CD4-positive, CD25-positive, alpha-beta regulatory T cell (primary cell): Measurements from ENCODE around the gene BMP6. TPM values are rescaled to one million over a fixed set of nuclear protein-coding genes. Genes with fewer than 3 reads are reported as not detected.

Source experiments
- ATAC-seq, 2 donors: fragments of 150-1000 bp; cut with Tn5 transposase; one replicate each; pipeline ENCODE4 v1.10.0; 2021; ENCODE audit warnings: low read depth in 2 of 2, moderate number of reproducible peaks in 2 of 2, moderate library complexity in 1 of 2
- DNase-seq, 3 donors: peaks; one replicate each; pipeline versions ENCODE4 v3.0.0 to v3.0.0-alpha.2; 2012 to 2022; ENCODE audit warnings: mixed read lengths in 1 of 3
- H3K27ac ChIP-seq: one replicate; pipeline ENCODE4 v1.7.0; 2013; ENCODE audit warnings: mild to moderate bottlenecking, low read length; ENCODE audit not compliant: insufficient read depth, poor library complexity, severe bottlenecking
- H3K27me3 ChIP-seq: one replicate; pipeline ENCODE4 v1.7.0; 2013; ENCODE audit warnings: low read length; ENCODE audit not compliant: control insufficient read depth, insufficient read depth
- H3K36me3 ChIP-seq: one replicate; pipeline ENCODE4 v1.7.0; 2013; ENCODE audit warnings: mild to moderate bottlenecking, low read length, moderate library complexity; ENCODE audit not compliant: control insufficient read depth, insufficient read depth
- H3K4me1 ChIP-seq: 2 replicates; pipeline ENCODE4 v1.7.0; 2013; ENCODE audit warnings: mild to moderate bottlenecking, low read length; ENCODE audit not compliant: insufficient read depth, control insufficient read depth, poor library complexity, severe bottlenecking
- H3K4me3 ChIP-seq: one replicate; pipeline ENCODE4 v1.7.0; 2013; ENCODE audit warnings: low read depth, mild to moderate bottlenecking, low read length, moderate library complexity
- H3K9me3 ChIP-seq, 2 experiments: 1 replicate in 1 of 2; 2 replicates in 1 of 2; pipeline ENCODE4 v1.7.0; 2013; ENCODE audit warnings: low read length in 2 of 2, mild to moderate bottlenecking in 1 of 2, moderate library complexity in 1 of 2; ENCODE audit not compliant: control insufficient read depth in 2 of 2
- H3K27ac Mint-ChIP-seq, 3 donors: one replicate each; pipeline ENCODE4 v1.8.0; 2020 to 2022; ENCODE audit warnings: mild to moderate bottlenecking in 3 of 3, mixed read lengths in 3 of 3, moderate library complexity in 2 of 3
- H3K27me3 Mint-ChIP-seq: one replicate; pipeline ENCODE4 v1.8.0; 2022; ENCODE audit warnings: mild to moderate bottlenecking, mixed read lengths
- H3K36me3 Mint-ChIP-seq: one replicate; pipeline ENCODE4 v1.8.0; 2020; ENCODE audit warnings: mixed read lengths
- H3K4me1 Mint-ChIP-seq, 4 donors: one replicate each; pipeline ENCODE4 v1.8.0; 2020 to 2022; ENCODE audit warnings: mixed read lengths in 4 of 4, mild to moderate bottlenecking in 1 of 4
- H3K4me3 Mint-ChIP-seq, 4 donors: one replicate each; pipeline ENCODE4 v1.8.0; 2020 to 2022; ENCODE audit warnings: mild to moderate bottlenecking in 4 of 4, mixed read lengths in 4 of 4, moderate library complexity in 3 of 4
- H3K9me3 Mint-ChIP-seq, 7 donors: one replicate each; pipeline ENCODE4 v1.8.0; 2020 to 2022; ENCODE audit warnings: mixed read lengths in 7 of 7, mild to moderate bottlenecking in 3 of 7, moderate library complexity in 2 of 7
- polyA plus RNA-seq, 4 donors: library from polyadenylated mRNA; unstranded; fragments of 300-500 nt; fragmentation: Illumina TruSeq; gene quantifications; one replicate each; pipeline ENCODE4 v1.2.3, GENCODE V29; 2021
- total RNA-seq: library from RNA; stranded (reverse); gene quantifications from one replicate; pipeline ENCODE4 v1.2.3, GENCODE V29; 2022

The BMP6 gene
- total and polyA plus RNA-seq, 5 donors from 2014 or later: 1.2 TPM; not detected in 4

GRCh38 chr6:7821426-7821825 is 95.5 kb downstream of the BMP6 start:
- no peaks in the 10 kb centered on the region for H3K4me1 Mint-ChIP-seq
- H3K27ac ChIP-seq: no peak overlapping the region
- no peak for DNase-seq
- H3K4me1 ChIP-seq: no peaks in the 10 kb centered on the region
- no peaks in the 10 kb centered on the region for H3K36me3 Mint-ChIP-seq
- H3K27me3 ChIP-seq: no peaks in the 10 kb centered on the region
- no peaks in the 10 kb centered on the region for H3K36me3 ChIP-seq
- ATAC-seq: no peak
- peaks cover 0 to 3% (median 0%) of the 10 kb centered on the region in 7 donors for H3K9me3 Mint-ChIP-seq
- H3K27me3 Mint-ChIP-seq: peaks cover 6% of the 10 kb centered on the region
- H3K9me3 ChIP-seq: no peaks in the 10 kb centered on the region
- no peak overlapping the region for H3K4me3 Mint-ChIP-seq
- H3K4me3 ChIP-seq: no peak overlapping the region
- H3K27ac Mint-ChIP-seq: no peak overlapping the region

GRCh38 chr6:7823552-7823951 is 97.7 kb downstream of the BMP6 start:
- Mint-ChIP-seq H3K4me3 (no peak overlapping the region), H3K4me1 (no peaks in the 10 kb centered on the region), H3K9me3 (peaks cover 0 to 3% (median 0%) of the 10 kb centered on the region in 7 donors), H3K27ac (no peak overlapping the region), H3K36me3 (no peaks in the 10 kb centered on the region), H3K27me3 (peaks cover 6% of the 10 kb centered on the region)
- Histone ChIP-seq H3K4me3 (no peak overlapping the region), H3K27me3 (no peaks in the 10 kb centered on the region), H3K36me3 (no peaks in the 10 kb centered on the region), H3K4me1 (no peaks in the 10 kb centered on the region), H3K9me3 (no peaks in the 10 kb centered on the region), H3K27ac (no peak overlapping the region)
- DNase-seq (no peak), ATAC-seq (no peak)

DNA sequence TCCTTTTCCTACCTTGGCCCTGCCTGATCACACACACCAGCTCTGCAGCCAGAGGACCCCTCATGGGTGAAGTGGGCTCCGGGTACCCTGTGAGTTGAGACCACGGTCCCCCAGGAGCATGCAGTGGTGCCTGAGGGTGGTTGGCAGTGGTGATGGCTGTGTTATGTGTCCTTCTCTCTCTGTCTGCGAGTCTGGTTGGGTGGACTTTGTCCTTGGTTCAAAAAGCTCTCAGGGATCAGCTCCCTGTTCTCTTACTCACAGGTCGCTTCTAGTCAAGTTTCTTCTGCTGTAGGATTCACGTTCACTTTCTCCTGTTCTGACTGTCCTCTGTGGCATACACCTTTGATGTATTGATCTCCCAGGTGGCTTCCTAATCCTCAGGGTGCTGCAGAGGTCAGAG is 100.1 kb downstream of the BMP6 start:
- DNase-seq: no peak
- Histone ChIP-seq H3K4me1 (no peaks in the 10 kb centered on the region), H3K36me3 (no peaks in the 10 kb centered on the region), H3K27ac (no peak overlapping the region), H3K27me3 (no peaks in the 10 kb centered on the region), H3K9me3 (peaks cover 0 to 2% of the 10 kb centered on the region in 2 experiments), H3K4me3 (no peak overlapping the region)
- Mint-ChIP-seq H3K27ac (no peak overlapping the region), H3K9me3 (peaks cover 0 to 5% (median 0%) of the 10 kb centered on the region in 7 donors), H3K36me3 (no peaks in the 10 kb centered on the region), H3K27me3 (no peaks in the 10 kb centered on the region), H3K4me1 (no peaks in the 10 kb centered on the region), H3K4me3 (no peak overlapping the region)
- ATAC-seq: no peak

DNA sequence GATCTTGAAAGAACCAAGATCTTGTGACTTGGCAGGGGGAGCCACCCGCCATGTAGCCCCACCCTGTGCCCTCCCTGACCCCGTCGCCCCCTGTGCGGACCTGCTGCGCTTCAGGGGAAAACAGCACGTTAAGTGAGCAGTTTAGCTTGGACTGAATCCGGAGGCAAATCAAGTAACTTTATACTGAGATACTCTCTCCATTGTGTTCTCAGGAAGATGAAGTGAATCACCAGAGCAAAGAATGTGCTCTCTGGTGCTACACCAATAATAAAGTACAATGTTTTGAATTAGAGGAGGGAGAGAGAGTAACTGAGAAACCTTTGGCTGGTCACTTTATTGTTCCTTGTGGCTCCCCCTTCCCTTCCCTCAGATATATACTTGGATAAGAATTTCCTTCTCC is 101.2 kb downstream of the BMP6 start:
- H3K27me3 Mint-ChIP-seq: no peaks in the 10 kb centered on the region
- DNase-seq (no peak), ATAC-seq (no peak)

DNA sequence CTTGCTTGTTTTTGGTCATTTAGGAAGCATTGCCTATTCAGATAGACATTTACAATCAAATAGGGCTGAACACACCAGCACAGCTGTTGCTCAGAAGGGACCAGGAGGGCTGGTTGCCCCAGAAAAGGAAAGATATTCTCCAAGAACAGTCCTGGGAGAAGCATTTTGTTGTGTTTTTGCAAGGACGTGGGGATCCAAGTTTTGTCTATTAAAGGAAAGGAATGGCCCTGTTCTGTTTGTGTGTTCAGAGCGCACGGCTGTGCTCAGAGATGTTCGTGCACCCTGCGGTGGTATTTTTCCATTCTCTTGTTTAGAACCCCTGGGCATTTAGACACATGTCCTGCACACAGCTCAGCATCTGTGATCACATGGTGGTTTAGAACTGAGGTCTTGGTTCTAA is 102.2 kb downstream of the BMP6 start:
- H3K36me3 Mint-ChIP-seq: no peaks in the 10 kb centered on the region
- Histone ChIP-seq H3K9me3 (peaks cover 0 to 3% of the 10 kb centered on the region in 2 experiments), H3K36me3 (no peaks in the 10 kb centered on the region), H3K27me3 (peaks cover 2% of the 10 kb centered on the region), H3K4me1 (no peaks in the 10 kb centered on the region), H3K4me3 (no peak overlapping the region), H3K27ac (no peak overlapping the region)
- no peak overlapping the region for H3K27ac Mint-ChIP-seq
- H3K4me3 Mint-ChIP-seq: no peak overlapping the region
- ATAC-seq: no peak
- H3K27me3 Mint-ChIP-seq: no peaks in the 10 kb centered on the region
- H3K9me3 Mint-ChIP-seq: peaks cover 0 to 5% (median 0%) of the 10 kb centered on the region in 7 donors
- no peaks in the 10 kb centered on the region for H3K4me1 Mint-ChIP-seq
- DNase-seq: no peak

More for the DNA sequence above, 101.2 kb downstream of the BMP6 start:
- peak overlapping the region in 1 of 3 donors; percentile 20 for H3K27ac Mint-ChIP-seq
- Histone ChIP-seq H3K4me3 (no peak overlapping the region), H3K27ac (no peak overlapping the region), H3K9me3 (peaks cover 0 to 3% of the 10 kb centered on the region in 2 experiments), H3K4me1 (no peaks in the 10 kb centered on the region), H3K27me3 (peaks cover 2% of the 10 kb centered on the region), H3K36me3 (no peaks in the 10 kb centered on the region)
- H3K9me3 Mint-ChIP-seq: peaks cover 0 to 5% (median 0%) of the 10 kb centered on the region in 7 donors
- no peak overlapping the region for H3K4me3 Mint-ChIP-seq
- H3K4me1 Mint-ChIP-seq: no peaks in the 10 kb centered on the region
- H3K36me3 Mint-ChIP-seq: no peaks in the 10 kb centered on the region

DNA sequence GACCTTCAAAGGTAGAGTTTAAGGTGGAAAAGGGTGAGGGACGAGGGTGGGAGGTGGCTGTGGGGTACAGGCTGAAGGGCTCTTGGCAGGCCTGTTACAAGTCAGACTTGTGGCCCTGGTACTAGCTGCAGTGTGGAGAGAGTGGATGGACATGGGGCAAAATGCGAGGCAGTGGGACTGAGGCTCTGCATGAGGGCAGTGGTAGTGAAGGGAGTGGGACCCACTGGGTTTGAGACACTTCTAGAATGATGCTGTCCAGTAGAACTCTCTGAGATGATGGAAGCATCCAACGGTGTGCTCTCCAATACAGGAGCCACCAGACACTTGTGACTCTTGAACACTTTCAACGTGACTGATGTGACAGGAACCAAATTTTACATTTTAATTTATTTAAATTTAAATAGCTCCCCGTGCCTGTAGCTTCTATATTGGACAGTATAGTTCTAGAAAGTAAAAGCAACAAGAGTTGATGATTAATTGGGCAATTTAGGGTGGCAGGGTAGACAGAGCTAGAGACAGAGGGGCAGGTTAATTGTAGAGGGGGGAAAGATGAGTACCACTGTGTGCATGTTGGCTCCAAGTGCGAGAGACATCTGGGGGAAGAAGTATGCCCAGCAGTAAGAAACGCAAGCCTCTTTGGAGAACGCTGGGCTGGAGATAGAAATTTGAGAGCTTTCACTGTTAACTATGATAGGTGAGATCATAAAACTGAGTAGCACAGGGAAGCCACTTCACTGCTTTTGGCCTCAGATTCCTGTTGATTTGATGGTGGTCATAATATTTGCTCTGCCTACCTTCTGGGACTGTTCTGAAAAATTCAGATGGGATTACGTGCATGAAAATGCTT is 107.2 kb downstream of the BMP6 start:
- Mint-ChIP-seq H3K9me3 (peaks cover 0 to 5% (median 0%) of the 10 kb centered on the region in 7 donors), H3K27me3 (no peaks in the 10 kb centered on the region), H3K27ac (no peak overlapping the region), H3K4me3 (no peak overlapping the region), H3K4me1 (no peaks in the 10 kb centered on the region), H3K36me3 (no peaks in the 10 kb centered on the region)
- ATAC-seq (no peak), DNase-seq (no peak)
- Histone ChIP-seq H3K27ac (no peak overlapping the region), H3K4me1 (no peaks in the 10 kb centered on the region), H3K4me3 (no peak overlapping the region), H3K27me3 (peaks cover 2% of the 10 kb centered on the region), H3K9me3 (peaks cover 0 to 3% of the 10 kb centered on the region in 2 experiments), H3K36me3 (no peaks in the 10 kb centered on the region)

GRCh38 chr6:7833751-7834070 is 107.8 kb downstream of the BMP6 start:
- Mint-ChIP-seq H3K4me3 (no peak overlapping the region), H3K9me3 (peaks cover 0 to 5% (median 0%) of the 10 kb centered on the region in 7 donors), H3K27ac (no peak overlapping the region), H3K4me1 (no peaks in the 10 kb centered on the region), H3K36me3 (no peaks in the 10 kb centered on the region), H3K27me3 (no peaks in the 10 kb centered on the region)
- no peak for DNase-seq
- no peak for ATAC-seq
- peaks cover 2% of the 10 kb centered on the region for H3K27me3 ChIP-seq
- no peaks in the 10 kb centered on the region for H3K36me3 ChIP-seq
- no peaks in the 10 kb centered on the region for H3K4me1 ChIP-seq
- no peak overlapping the region for H3K4me3 ChIP-seq
- peaks cover 0 to 3% of the 10 kb centered on the region in 2 experiments for H3K9me3 ChIP-seq
- H3K27ac ChIP-seq: no peak overlapping the region
